HG03460 (cell line): ENCODE results near the gene CDYL2.
"Not testable (repeated sequence)": the region's sequence is repeated elsewhere in the genome, so short reads cannot be mapped to it uniquely, and the experiment has no call there.

ENCODE experiments used
- ATAC-seq: cut with Tn5 transposase; IDR thresholded peaks from one replicate; pipeline ENCODE4 v1.9.1; 2021; ENCODE audit not compliant: unreplicated experiment

The CDYL2 gene

GRCh38 chr16:80809366-80809765 lies 5.0 kb upstream of the CDYL2 start:
- no peak for ATAC-seq

- no peak for ATAC-seq
Observed at GRCh38 chr16:80807906-80808305, 3.5 kb upstream of the CDYL2 start.

GRCh38 chr16:80806927-80807340 lies 2.5 kb upstream of the CDYL2 start:
- no peak for ATAC-seq

GRCh38 chr16:80806289-80806688 lies 1.9 kb upstream of the CDYL2 start:
- no peak for ATAC-seq

- no peak for ATAC-seq
Observed at GRCh38 chr16:80804056-80804525, 307 bp downstream of the CDYL2 start.

GRCh38 chr16:80803339-80804055 lies 901 bp downstream of the CDYL2 start:
- ATAC-seq: no peak

GRCh38 chr16:80802902-80803301 lies 1.5 kb downstream of the CDYL2 start:
- no peak for ATAC-seq

- ATAC-seq: no peak
Observed at GRCh38 chr16:80802138-80802537, 2.3 kb downstream of the CDYL2 start.

GRCh38 chr16:80794071-80794470 lies 10.3 kb downstream of the CDYL2 start:
- ATAC-seq: no peak

GRCh38 chr16:80792031-80792430 lies 12.4 kb downstream of the CDYL2 start:
- ATAC-seq: no peak

- no peak for ATAC-seq
Observed at GRCh38 chr16:80791411-80791810, 13.0 kb downstream of the CDYL2 start.

GRCh38 chr16:80790751-80791150 lies 13.6 kb downstream of the CDYL2 start:
- ATAC-seq: no peak

- ATAC-seq: no peak
Observed at GRCh38 chr16:80788027-80788426, 16.4 kb downstream of the CDYL2 start.

- ATAC-seq: not testable (repeated sequence)
Observed at GRCh38 chr16:80786561-80786960, 17.8 kb downstream of the CDYL2 start.

- no peak for ATAC-seq
Observed at GRCh38 chr16:80784951-80785350, 19.4 kb downstream of the CDYL2 start.

GRCh38 chr16:80778703-80779102 lies 25.7 kb downstream of the CDYL2 start:
- no peak for ATAC-seq

- no peak for ATAC-seq
Observed at GRCh38 chr16:80776856-80777255, 27.5 kb downstream of the CDYL2 start.

GRCh38 chr16:80775450-80775849 lies 28.9 kb downstream of the CDYL2 start:
- ATAC-seq: no peak

- ATAC-seq: no peak
Observed at GRCh38 chr16:80766798-80767197, 37.6 kb downstream of the CDYL2 start.

- peak; percentile 81 for ATAC-seq
Observed at GRCh38 chr16:80759419-80760162, 44.8 kb downstream of the CDYL2 start.

- no peak for ATAC-seq
Observed at GRCh38 chr16:80754476-80754875, 49.9 kb downstream of the CDYL2 start.

- ATAC-seq: no peak
Observed at GRCh38 chr16:80752541-80752940, 51.9 kb downstream of the CDYL2 start.
